AG09309 (cell line): ENCODE data around the gene RPH3AL.

ENCODE experiments used
- DNase-seq: peaks from one replicate; pipeline ENCODE4 v3.0.0-alpha.2; 2010; ENCODE audit warnings: low read depth
- H3K4me3 ChIP-seq: 2 replicates; pipeline ENCODE4 v1.5.1; 2011; ENCODE audit warnings: mild to moderate bottlenecking, low read depth, low read length, moderate library complexity; ENCODE audit not compliant: control insufficient read depth
- CTCF ChIP-seq: IDR thresholded peaks from 2 replicates; pipeline ENCODE4 v1.5.1; 2011; ENCODE audit warnings: mild to moderate bottlenecking, low read depth, low read length, inconsistent platforms; ENCODE audit not compliant: insufficient read depth, control insufficient read depth; ENCODE audit errors: missing control alignments

Gene RPH3AL

GRCh38 chr17:306536-307294 is 45.9 kb downstream of the RPH3AL start:
- H3K4me3 ChIP-seq, result no peak overlapping the region
- no peak for DNase-seq
- TF ChIP-seq CTCF, result no peak

GRCh38 chr17:306116-306515 is 46.5 kb downstream of the RPH3AL start:
- H3K4me3 ChIP-seq, result no peak overlapping the region
- no peak for TF ChIP-seq CTCF
- no peak for DNase-seq

GRCh38 chr17:305090-305976 is 47.3 kb downstream of the RPH3AL start:
- no peak for TF ChIP-seq CTCF
- no peak overlapping the region for H3K4me3 ChIP-seq
- DNase-seq, result no peak

- no peak for TF ChIP-seq CTCF
- no peak overlapping the region for H3K4me3 ChIP-seq
- no peak for DNase-seq
These were observed 48.1 kb downstream of the RPH3AL start for GRCh38 chr17:304461-304860.

GRCh38 chr17:303168-303567 is 49.4 kb downstream of the RPH3AL start:
- TF ChIP-seq CTCF, result no peak
- DNase-seq, result no peak
- H3K4me3 ChIP-seq, result no peak overlapping the region

GRCh38 chr17:302300-302698 is 50.3 kb downstream of the RPH3AL start:
- no peak for TF ChIP-seq CTCF
- DNase-seq, result no peak
- no peak overlapping the region for H3K4me3 ChIP-seq
